ENCODE results near the gene KCNA3.

- TF ChIP-seq, protein P1, sequence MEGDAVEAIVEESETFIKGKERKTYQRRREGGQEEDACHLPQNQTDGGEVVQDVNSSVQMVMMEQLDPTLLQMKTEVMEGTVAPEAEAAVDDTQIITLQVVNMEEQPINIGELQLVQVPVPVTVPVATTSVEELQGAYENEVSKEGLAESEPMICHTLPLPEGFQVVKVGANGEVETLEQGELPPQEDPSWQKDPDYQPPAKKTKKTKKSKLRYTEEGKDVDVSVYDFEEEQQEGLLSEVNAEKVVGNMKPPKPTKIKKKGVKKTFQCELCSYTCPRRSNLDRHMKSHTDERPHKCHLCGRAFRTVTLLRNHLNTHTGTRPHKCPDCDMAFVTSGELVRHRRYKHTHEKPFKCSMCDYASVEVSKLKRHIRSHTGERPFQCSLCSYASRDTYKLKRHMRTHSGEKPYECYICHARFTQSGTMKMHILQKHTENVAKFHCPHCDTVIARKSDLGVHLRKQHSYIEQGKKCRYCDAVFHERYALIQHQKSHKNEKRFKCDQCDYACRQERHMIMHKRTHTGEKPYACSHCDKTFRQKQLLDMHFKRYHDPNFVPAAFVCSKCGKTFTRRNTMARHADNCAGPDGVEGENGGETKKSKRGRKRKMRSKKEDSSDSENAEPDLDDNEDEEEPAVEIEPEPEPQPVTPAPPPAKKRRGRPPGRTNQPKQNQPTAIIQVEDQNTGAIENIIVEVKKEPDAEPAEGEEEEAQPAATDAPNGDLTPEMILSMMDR (IDR thresholded peaks at IDR 0.05; ENCODE audit: low read depth, low read length) = no peak
- no peak for TF ChIP-seq EZH2phosphoT487 (IDR thresholded peaks at IDR 0.05; ENCODE audit: low read depth)
These were observed 45.2 kb upstream of the KCNA3 start for GRCh38 chr1:110719908-110720307.
